ENCODE data around the gene KIAA1328.
A peak's percentile ranks its signal among the peaks of the same experiment; 100 is the strongest.
"Not testable (repeated sequence)": the region's sequence is repeated elsewhere in the genome, so short reads cannot be mapped to it uniquely, and the experiment has no call there.

KIAA1328 gene

DNA sequence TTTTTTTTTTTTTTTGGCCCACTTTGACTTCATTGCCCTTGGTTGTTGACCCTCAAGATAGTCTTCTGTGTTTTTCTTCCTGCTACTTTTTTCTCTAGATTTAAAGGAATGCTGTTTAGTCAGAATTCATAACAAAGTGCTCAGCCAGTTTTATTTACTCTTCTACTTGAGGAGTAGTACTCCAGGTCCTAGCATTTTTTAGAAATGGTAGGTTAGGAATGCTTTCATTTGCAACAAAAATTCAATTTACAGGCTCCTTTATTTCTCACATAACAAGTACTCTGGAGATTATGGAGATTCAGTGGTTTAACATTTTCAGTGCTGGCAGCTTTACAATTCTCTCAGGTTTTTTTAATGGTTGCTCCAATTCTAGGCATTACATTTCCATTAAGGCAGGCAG is 58.2 kb downstream of the KIAA1328 start:
- DNase-seq (ENCODE audit: low read depth) = no peak

- no peak for DNase-seq (ENCODE audit: low read depth)
Measured at GRCh38 chr18:36887864-36888263, 58.9 kb downstream of the KIAA1328 start.

DNA sequence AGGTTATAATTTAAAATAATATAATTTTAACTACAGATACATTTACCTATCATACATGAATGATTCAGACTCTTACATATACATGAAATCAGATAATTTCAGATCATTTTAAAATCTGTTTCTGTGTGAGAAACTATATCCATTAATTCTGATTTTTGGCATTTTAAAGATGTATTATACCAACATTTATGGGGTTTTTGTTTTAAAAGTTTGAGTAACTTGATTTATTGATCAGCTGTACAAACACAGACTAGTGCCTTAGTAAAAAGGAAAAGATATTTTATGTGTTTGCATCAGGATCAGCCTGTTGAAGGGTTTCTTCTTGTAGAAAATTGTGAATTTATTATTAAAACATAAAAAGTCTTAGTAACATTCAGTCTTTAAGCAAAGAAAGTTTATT is 59.9 kb downstream of the KIAA1328 start:
- no peak for DNase-seq (ENCODE audit: low read depth)

DNA sequence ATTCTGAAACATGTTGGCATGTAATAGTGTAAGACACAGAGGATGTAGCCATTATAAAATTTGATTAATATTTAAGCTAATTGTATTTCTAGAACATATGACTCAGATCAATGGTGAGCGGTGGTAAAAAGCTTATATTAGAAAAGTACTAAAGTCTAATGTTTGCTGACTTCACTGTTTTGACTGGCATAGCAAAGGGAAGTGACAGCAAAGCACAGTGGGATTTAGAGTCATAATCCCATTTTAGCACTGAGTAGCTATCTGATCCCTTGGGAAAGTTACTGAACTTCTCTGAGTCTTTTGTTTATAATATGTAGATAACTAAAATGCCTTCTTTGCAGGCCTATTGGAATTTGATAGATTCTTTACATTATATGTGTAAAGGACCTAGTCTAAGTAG is 60.4 kb downstream of the KIAA1328 start:
- no peak for DNase-seq (ENCODE audit: low read depth)

GRCh38 chr18:36889742-36890141 is 60.8 kb downstream of the KIAA1328 start:
- no peak for DNase-seq (ENCODE audit: low read depth)

DNA sequence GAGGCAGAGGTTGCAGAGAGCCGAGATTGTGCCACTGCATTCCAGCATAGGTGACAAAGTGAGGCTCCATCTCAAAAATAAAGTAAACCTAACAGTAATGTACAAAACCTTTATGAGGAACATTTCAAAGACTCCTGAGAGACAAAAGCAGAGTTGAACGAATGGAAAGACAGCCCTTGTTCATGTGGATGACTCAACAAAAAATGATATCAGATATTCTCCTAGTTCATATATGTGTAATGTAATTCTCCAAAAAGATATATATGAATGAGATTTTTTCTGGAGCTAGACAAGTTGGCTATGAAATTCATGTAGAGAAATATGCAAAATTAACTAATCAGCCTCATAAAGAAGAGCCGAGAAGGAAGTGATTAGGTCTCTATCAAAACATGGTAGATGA is 61.7 kb downstream of the KIAA1328 start:
- DNase-seq (ENCODE audit: low read depth) = no peak

- no peak for DNase-seq (ENCODE audit: low read depth)
Measured at GRCh38 chr18:36893227-36893626, 64.3 kb downstream of the KIAA1328 start.

DNA sequence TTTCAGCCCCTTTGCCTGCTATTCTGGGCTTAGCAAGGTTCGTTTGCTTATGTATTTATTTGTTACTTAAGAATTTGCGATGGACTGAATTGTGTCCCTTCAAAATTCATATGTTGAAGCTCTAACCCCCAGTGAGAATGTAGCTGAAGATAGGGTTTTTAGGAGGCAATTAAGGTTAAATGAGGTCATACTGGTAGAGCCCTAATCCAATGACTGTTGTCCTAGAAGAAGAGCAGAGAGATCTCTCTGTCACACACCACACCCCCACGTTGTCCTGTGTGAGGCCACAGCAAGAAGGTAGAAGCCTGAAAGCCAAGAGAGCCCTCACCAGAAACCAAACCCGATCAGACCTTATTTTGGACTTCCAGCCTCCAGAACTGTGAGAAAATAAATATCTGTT is 66.7 kb downstream of the KIAA1328 start:
- no peak for DNase-seq (ENCODE audit: low read depth)

GRCh38 chr18:36897253-36897652 is 68.3 kb downstream of the KIAA1328 start:
- no peak for DNase-seq (ENCODE audit: low read depth)

GRCh38 chr18:36899289-36899688 is 70.4 kb downstream of the KIAA1328 start:
- peak; percentile 38 for DNase-seq (ENCODE audit: low read depth)

DNA sequence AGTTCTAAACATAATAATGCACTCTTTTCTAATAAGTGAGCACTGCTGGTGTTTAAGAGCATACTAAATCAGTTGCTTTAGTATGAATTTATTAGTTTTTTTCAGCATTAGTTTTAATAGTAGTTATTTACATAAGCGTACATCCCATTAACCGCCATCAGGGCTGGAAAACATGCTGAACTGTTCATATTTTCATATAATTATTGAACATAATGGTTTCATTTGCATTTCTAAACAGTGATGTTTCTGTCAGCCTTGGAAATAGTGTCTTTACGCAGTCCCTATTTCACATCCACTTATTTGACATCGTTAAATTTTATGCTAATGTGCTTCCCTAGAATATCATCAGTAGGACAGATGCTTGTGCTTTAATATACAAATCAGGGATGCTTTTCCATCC is 71.5 kb downstream of the KIAA1328 start:
- no peak for DNase-seq (ENCODE audit: low read depth)

GRCh38 chr18:36901277-36901701 is 72.4 kb downstream of the KIAA1328 start:
- DNase-seq (ENCODE audit: low read depth) = peak; percentile 13

- peak; percentile 49 for DNase-seq (ENCODE audit: low read depth)
Measured at GRCh38 chr18:36903215-36903928, 74.4 kb downstream of the KIAA1328 start.

- no peak for DNase-seq (ENCODE audit: low read depth)
Measured at GRCh38 chr18:36905571-36905970, 76.6 kb downstream of the KIAA1328 start.

- not testable (repeated sequence) for DNase-seq (ENCODE audit: low read depth)
Measured at GRCh38 chr18:36909282-36909681, 80.4 kb downstream of the KIAA1328 start.

DNA sequence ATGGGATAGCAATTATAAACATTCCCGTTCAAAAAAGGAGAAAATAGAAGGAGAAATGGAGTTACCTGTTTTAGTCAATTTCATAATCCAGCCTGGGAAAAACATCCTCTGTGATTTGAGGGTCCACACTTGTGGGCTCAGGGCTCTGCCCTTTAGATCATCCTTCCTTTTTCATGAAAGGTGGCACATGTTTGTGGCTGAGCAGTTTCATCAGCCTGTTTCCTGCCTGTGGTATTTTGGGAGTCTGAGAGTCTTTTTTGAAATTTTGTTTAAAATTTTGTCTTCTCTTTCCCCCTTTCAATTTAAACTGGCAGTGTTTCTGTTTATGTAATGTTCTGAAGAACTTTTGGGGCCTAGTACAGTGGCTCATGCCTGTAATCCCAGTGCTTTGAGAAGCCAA is 84.0 kb downstream of the KIAA1328 start:
- no peak for DNase-seq (ENCODE audit: low read depth)

- no peak for DNase-seq (ENCODE audit: low read depth)
Measured at GRCh38 chr18:36917907-36918306, 89.0 kb downstream of the KIAA1328 start.

DNA sequence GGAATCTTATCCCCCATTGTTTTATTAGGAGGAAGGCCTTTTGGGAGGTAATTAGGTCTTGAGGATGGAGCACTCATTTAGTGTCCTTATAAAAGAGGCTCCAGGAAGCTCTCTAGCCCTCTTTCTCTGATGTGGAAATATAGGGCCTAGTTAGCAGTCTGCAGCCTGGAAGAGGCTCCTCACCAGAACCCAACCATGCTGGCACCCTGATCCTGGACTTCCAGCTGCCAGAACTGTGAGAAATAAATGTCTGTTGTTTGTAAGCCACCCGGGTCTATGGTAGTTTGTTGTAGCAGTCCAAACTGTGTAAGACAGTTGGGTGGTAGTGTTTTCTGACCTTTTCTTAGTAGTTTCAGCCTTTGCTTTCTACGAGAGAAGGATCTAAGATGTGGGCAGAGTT is 100.7 kb downstream of the KIAA1328 start:
- DNase-seq (ENCODE audit: low read depth) = no peak

- DNase-seq (ENCODE audit: low read depth) = no peak
Measured at GRCh38 chr18:36931106-36931505, 102.2 kb downstream of the KIAA1328 start.

GRCh38 chr18:36933552-36933951 is 104.6 kb downstream of the KIAA1328 start:
- no peak for DNase-seq (ENCODE audit: low read depth)

- DNase-seq (ENCODE audit: low read depth) = peak; percentile 54
Measured at GRCh38 chr18:36934884-36935283, 106.0 kb downstream of the KIAA1328 start.

GRCh38 chr18:36942264-36942663 is 113.3 kb downstream of the KIAA1328 start:
- DNase-seq (ENCODE audit: low read depth) = peak; percentile 41

GRCh38 chr18:36947820-36948348 is 119.0 kb downstream of the KIAA1328 start:
- no peak for DNase-seq (ENCODE audit: low read depth)

DNA sequence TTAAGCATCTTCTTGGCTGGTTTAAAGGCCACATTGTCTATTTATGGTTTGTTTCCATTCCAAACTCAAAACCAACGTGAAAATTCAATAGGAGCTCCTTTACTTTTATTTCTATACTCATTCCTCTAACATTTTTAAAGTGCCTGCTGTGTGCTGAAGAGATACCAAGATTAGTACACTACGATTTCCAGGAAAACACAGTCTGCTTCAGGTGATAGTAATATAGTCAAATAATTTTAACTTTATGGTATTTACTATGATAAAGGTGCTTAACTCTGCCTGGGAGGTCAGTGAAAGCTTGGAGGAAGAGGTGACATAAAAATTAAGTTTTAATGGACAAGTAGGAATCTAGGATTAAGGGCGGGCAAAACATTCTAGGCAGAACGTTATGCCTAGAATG is 121.4 kb downstream of the KIAA1328 start:
- no peak for DNase-seq (ENCODE audit: low read depth)

All from amniotic epithelial cell (primary cell).